GM19438 (cell line): ENCODE results near the gene CCDC148.
"Not testable (repeated sequence)": the region's sequence is repeated elsewhere in the genome, so short reads cannot be mapped to it uniquely, and the experiment has no call there.

ENCODE experiments used
- ATAC-seq: cut with Tn5 transposase; IDR thresholded peaks from one replicate; pipeline ENCODE4 v1.9.1; 2021; ENCODE audit warnings: low read depth; ENCODE audit not compliant: unreplicated experiment

Gene CCDC148

GRCh38 chr2:158378926-158379325 lies 77.6 kb downstream of the CCDC148 start:
- ATAC-seq = no peak

- no peak for ATAC-seq
Observed at GRCh38 chr2:158366342-158366741, 90.2 kb downstream of the CCDC148 start.

GRCh38 chr2:158359846-158360245 lies 96.7 kb downstream of the CCDC148 start:
- ATAC-seq = no peak

DNA sequence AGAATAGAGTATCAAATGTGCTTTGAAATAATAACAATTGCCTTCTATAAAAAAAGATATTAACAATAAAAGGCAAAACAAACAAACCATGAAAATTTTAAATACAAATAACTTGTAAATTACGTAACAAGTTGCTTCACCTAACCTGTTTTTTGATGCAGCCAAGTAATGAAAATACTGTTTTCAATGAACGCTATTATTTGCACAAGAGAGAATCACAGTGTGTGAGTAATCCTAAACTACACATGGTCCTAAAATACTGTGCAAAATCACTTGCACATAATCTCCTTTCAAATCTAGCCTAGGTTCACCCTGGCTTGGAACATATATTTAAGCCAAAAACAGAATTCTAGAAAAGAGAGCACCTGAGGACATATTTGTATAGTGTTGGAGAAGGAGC lies 98.9 kb downstream of the CCDC148 start:
- no peak for ATAC-seq

DNA sequence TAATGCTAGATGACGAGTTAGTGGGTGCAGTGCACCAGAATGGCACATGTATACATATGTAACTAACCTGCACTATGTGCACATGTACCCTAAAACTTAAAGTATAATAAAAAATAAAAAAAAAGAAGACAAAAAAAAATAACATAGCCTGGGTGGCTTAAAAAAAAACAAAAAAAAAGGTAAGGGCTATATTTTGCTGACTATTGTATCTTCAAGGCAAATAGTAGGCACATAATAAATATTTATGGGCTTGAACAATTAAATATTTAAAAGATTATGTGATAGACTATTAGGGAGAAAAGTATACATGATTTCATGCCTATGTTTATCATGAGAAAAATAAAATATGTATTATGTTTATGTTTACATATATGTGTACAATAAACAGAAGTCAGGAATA lies 99.4 kb downstream of the CCDC148 start:
- ATAC-seq = no peak

- ATAC-seq = not testable (repeated sequence)
Observed at GRCh38 chr2:158351466-158351816, 105.1 kb downstream of the CCDC148 start.

DNA sequence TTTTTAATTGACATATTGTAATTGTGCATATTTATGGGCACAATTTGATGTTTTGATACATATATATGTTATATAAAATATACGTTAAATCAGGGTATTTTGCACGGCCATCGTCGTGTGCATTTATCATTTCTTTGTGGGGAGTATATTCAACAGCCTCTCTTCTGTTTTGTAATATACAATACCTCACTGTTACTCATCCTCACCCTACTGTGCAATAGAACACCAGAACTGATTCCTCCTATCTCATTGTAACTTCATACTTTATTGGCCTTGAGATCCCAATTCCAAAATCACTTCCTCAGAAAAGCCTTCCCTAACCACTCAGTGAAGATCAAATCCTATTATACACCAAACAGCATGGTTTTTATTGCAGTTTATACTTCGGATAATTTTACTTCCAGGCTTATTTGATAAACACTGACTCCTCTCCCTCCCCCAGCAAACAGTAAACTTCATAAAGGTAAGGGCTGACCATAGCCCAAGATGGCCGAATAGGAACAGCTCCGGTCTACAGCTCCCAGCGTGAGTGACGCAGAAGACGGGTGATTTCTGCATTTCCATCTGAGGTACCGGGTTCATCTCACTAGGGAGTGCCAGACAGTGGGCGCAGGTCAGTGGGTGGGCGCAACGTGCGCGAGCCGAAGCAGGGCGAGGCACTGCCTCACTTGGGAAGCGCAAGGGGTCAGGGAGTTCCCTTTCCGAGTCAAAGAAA lies 105.6 kb downstream of the CCDC148 start:
- not testable (repeated sequence) for ATAC-seq

DNA sequence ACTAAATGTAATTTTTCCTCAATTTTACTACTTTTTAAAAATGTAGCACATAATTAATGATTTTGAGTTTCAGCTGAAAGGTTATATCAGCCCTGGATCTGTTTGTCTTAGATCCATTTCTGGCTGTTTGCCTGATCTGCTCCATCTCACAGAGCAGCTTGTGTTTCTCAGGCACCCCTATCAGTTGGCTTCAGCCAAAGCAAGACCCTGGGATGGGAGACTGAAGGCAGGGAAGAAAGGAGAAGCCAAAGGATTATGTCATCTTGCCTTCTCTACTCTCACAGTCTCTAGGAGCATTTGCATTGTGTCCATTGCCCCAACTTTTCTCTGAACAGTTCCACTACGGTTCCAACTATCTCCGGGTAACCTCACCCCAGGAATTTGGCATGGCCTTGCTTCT lies 110.5 kb downstream of the CCDC148 start:
- ATAC-seq = no peak

- no peak for ATAC-seq
Observed at GRCh38 chr2:158339513-158339912, 117.0 kb downstream of the CCDC148 start.

- no peak for ATAC-seq
Observed at GRCh38 chr2:158337018-158337417, 119.5 kb downstream of the CCDC148 start.

GRCh38 chr2:158331799-158332198 lies 124.8 kb downstream of the CCDC148 start:
- ATAC-seq = not testable (repeated sequence)

- no peak for ATAC-seq
Observed at GRCh38 chr2:158325782-158326340, 130.7 kb downstream of the CCDC148 start.

GRCh38 chr2:158325031-158325781 lies 131.3 kb downstream of the CCDC148 start:
- no peak for ATAC-seq

DNA sequence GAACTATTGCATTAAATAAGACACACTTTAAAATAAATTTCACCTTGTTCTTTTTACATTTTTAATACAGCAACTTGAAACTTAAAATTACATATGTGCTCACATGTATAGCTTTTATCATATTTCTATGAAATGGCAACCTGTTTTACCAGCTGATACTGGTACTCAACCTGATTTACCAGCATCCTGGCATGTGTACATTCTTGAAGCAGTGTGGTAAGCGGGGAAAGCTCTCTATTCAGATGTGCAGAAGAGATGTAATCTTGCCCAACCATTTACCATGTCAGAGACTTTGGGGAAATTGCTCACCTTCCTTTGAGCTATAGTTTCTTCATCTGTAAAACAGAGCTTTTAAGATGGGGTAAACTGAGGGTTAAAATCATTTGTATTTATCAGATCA lies 133.2 kb downstream of the CCDC148 start:
- ATAC-seq = no peak

GRCh38 chr2:158321264-158321663 lies 135.3 kb downstream of the CCDC148 start:
- no peak for ATAC-seq

GRCh38 chr2:158319269-158319668 lies 137.3 kb downstream of the CCDC148 start:
- no peak for ATAC-seq

DNA sequence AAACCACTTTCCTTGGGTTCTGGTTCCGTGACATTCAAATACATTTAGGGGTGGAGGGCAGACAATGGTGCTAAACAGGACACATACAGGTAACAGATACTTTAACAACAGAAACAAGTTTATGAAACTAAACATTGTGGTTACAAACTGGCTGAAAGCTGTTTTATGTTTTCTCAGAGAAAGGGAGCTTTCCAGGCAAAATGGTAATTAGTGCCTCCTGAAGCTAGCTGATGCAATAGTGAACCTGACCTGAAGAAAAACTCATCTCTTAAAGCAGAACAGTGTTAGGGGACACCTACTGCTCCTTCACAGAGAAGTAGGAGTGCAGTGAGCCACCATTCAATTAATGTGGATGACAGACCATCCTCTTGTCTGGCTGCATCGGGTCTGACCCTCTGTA lies 138.9 kb downstream of the CCDC148 start:
- peak; percentile 67 for ATAC-seq

- ATAC-seq = peak; percentile 46
Observed at GRCh38 chr2:158315803-158316414, 140.6 kb downstream of the CCDC148 start.

DNA sequence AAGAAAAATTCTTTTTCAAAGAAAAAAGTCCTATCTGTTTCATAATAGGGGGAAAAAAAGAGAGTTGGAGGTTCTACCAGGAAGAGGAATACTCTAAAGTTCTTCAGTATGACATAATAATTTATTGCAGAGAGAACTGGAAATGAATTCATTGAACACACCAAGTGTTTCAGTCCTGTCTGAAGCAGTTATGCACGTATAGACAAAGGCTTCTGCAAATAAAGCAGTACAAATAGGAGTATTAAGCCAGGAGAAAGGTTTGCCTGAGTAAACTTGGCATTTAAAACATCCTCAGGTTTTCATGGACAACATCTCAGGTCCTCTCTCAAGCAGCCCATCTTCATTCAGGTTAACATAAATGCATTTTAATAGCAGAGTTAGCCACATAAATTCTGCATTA lies 141.6 kb downstream of the CCDC148 start:
- no peak for ATAC-seq

DNA sequence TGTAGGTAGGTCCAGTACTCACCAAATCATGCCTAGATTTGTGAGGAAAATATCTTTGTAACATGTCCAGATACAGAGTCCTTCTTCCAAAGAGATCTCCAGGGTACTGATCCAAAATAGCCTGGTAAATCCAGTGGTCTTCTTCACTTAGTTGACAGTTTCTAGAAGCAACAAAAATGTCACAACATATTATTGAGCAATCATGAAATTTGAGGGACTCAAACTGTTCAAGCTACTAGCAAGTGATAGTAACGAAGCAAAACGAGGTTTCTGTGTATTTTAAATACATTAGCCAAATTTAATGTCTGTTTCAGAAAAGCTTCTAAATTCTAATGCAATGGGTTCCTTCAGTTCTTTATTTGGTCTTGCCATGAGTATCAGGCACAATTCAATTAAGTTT lies 142.8 kb downstream of the CCDC148 start:
- no peak for ATAC-seq

- no peak for ATAC-seq
Observed at GRCh38 chr2:158312981-158313380, 143.6 kb downstream of the CCDC148 start.
